HG03432 (cell line): ENCODE results near the gene ZBTB2.
"Not testable (repeated sequence)": the region's sequence is repeated elsewhere in the genome, so short reads cannot be mapped to it uniquely, and the experiment has no call there.

ENCODE experiments used
- ATAC-seq: cut with Tn5 transposase; IDR thresholded peaks from one replicate; pipeline ENCODE4 v1.9.1; 2021; ENCODE audit warnings: mild to moderate bottlenecking, moderate library complexity; ENCODE audit not compliant: unreplicated experiment

The ZBTB2 gene

DNA sequence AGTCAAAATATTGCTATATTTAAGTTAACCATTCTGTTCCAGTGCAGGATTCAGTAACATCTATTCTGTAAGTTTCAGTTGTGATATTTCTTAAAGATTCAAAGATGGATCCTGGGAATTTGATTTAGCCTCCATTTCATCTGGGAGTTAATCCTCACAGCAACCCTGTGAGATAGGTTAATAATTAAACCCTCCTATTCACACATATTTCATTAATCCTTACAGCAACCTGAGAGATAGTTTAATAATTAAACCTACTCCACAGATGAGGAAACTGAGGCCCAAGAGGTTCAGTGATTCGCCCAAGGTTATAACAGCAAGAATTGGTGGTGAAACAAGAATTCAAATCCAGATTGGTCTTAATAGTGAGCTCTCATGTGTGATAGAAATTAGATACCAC, 10.9 kb upstream of the ZBTB2 start:
- ATAC-seq, result no peak

- ATAC-seq, result no peak
These were observed 9.1 kb upstream of the ZBTB2 start for GRCh38 chr6:151400473-151400872.

DNA sequence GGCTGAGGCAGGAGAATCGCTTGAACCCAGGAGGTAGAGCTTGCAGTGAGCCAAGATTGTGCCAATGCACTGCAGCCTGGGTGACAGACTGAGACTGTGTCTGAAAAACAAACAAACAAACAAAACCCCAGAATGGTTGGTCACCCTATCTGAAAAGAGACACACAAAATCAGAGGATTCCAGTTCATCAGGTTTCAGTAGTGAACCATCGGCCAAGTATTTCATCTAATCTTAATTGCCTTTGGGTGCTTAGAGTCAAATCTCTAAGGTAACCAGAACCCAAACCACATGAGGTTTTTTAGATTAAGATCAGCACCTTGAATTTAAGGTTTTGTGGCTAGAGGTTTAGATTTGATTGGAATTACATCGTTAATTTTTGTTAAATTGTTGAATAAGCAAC, 8.3 kb upstream of the ZBTB2 start:
- ATAC-seq, result no peak

DNA sequence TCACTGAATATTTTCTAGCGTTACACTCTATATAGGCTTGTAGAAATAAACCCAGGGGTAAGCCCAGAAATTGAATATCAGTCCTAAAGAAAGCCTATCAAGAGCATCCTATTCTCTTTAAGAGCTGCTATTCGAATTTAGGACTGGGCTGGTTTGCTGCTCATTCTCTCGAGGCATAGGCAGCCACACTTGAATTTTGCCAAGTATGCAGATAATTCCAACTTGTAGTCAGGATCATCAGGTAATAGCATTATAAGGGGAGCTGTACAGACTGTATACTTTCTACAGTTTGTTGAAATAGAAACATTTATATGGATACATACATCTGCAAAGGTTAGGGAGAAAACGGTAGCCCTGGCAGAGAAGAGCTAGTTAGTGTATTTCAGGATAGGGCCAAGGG, 2.1 kb upstream of the ZBTB2 start:
- no peak for ATAC-seq

DNA sequence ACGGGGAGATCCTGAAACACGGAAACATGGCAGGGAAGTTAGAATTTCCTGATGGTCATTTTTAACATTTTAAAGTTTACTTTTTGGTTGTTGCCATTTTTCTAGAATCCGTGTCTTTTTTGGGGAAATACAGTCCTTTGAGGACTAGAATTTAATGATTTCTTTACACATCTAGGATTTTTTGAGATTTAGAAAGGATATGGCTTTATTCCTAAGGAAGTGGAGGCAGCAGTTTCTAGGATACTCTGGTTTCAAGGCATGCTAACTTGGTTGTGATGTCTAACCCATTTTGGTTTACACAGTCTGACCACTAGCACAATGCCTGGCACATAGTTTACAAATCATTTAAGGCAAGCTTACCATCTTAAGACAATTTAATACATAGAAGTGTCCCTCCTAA, 1.1 kb upstream of the ZBTB2 start:
- ATAC-seq, result no peak

- peak; percentile 21 for ATAC-seq
These were observed 398 bp downstream of the ZBTB2 start for GRCh38 chr6:151390851-151391470.

DNA sequence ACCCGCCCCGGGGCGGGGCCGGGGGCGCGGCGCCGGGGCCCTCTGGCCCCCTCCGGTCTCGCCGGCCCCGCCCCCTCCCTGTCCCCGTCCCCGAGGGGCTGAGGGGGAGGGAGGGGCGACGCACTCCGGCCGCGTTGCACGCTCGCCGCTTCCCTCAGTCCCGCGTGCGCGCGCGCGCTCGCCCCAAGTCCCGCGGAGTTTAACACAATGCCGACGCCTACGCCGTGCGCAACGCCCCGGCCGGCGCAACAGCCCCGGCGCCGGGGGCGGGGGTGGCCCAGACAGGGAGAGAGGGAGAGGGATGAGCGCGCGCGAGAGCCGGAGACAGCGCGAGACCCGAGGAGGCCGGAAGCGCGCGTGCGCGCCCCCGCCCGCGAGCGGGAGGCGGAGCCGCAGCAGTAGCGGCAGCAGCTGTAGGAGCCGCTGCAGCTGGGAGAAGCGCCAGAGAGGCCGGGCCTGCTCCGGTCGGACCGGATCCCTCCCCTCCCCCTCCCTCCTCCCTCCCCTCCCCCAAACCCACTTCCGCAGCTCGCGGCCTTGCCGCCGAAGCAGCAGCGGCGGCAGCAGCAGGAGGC, 996 bp downstream of the ZBTB2 start:
- peak; percentile 84 for ATAC-seq

- peak; percentile 69 for ATAC-seq
These were observed 1.6 kb downstream of the ZBTB2 start for GRCh38 chr6:151389618-151390275.

GRCh38 chr6:151388997-151389617, 2.3 kb downstream of the ZBTB2 start:
- no peak for ATAC-seq

DNA sequence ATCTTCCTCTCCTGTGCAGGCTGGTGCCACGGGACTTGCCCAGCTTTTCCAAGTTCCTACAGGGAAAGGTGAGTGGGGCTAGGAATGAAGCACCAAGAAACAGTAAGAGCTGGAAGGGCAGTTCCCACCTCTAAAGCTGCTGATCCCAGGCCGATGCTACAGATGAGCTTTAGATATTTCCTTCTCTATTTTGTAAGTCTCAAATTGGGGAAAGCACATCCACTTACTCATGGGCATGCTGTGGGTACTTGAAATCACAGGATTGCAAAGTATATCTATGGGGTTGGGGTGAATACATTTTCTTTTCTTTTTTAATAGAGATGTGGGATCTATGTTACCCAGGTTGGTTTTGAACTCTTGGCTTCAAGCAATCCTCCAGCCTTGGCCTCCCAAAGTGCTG, 3.1 kb downstream of the ZBTB2 start:
- ATAC-seq, result no peak

GRCh38 chr6:151387175-151387970, 4.0 kb downstream of the ZBTB2 start:
- no peak for ATAC-seq

- ATAC-seq, result no peak
These were observed 6.2 kb downstream of the ZBTB2 start for GRCh38 chr6:151385177-151385576.

DNA sequence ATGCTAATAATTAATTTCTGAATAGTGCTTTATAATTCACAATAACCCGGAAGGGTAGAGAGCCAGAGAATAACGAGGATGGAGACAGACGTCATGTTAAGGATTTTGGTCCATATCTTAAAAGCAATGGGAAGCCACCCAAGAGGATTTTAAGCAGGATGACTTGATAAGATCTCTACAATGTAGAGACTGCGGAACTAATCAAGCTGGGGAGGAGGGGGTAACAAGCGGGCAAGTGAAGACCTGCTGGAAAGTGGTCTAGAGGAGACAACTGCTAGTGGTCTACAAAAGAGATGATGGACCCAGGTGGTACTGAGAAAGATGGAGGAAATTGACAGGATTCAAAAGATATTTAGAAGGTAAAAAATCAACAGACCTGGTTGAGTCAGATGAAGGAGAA, 7.2 kb downstream of the ZBTB2 start:
- ATAC-seq, result no peak

DNA sequence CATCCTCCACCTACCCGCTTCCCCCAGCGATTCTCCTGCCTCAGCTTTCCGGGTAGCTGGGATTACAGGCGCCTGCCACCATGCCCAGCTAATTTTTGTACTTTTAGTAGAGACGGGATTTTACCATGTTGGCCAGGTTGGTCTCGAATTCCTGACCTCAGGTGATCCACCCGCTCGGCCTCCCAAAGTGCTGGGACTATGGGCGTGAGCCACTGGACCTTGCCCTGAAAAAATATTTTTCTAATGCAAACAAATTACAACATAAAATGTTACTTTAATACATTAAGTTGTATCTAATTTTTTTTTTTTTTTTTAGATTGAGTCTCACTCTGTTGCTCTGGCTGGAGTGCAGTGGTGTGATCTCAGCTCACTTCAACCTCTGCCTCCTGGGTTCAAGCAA, 8.7 kb downstream of the ZBTB2 start:
- ATAC-seq, result not testable (repeated sequence)

DNA sequence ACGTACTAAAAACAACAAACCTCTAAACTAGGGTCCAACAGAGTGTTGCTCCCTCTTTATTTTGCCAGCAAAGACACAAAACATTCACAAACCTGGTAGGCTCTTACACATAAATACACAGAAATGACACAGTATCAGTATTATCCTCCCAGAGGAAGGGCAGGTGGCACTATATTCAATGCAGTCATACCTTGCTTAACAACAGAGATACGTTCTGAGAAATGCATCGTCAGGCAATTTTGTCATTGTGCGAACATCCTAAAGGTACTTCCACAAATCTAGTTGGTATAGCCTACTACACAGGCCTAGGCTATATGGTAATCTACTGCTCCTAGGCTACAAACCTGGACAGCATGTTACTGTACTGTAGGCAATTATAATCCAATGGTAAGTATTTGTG, 9.6 kb downstream of the ZBTB2 start:
- ATAC-seq, result no peak

GRCh38 chr6:151380848-151381205, 10.5 kb downstream of the ZBTB2 start:
- ATAC-seq, result no peak

GRCh38 chr6:151379933-151380847, 11.2 kb downstream of the ZBTB2 start:
- ATAC-seq, result peak; percentile 79

DNA sequence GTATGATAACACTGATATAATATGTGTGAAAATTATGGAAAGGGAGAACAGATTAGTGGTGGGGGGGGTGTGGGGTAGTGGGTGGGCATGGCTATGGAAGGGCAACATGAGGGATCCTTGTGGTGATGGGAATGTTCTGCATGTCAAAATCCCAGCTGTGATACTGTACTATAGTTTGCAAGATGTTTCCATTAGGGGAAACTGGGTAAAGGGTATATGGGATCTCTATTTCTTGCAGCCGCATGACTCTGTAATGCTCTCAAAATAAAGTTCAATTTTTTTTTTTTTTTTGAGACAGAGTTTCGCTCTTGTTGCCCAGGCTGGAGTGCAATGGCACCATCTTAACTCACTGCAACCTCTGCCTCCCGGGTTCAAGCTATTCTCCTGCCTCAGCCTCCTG, 14.3 kb downstream of the ZBTB2 start:
- ATAC-seq, result no peak

GRCh38 chr6:151376440-151376839, 14.9 kb downstream of the ZBTB2 start:
- ATAC-seq, result peak; percentile 41

- no peak for ATAC-seq
These were observed 15.5 kb downstream of the ZBTB2 start for GRCh38 chr6:151375833-151376232.
